Upper lobe of left lung (tissue), 4 donors: ENCODE results near the gene TSKU.

Experiments used
- EP300 ChIP-seq, 4 donors: sonication (generic); formaldehyde crosslinking; IDR thresholded peaks; one replicate each; pipeline ENCODE4 v1.5.1; 2017; ENCODE audit warnings: antibody characterized with exemption in 4 of 4, control low read depth in 2 of 4
- POLR2A ChIP-seq, 4 donors: fragments of 450-650 bp; IDR thresholded peaks; one replicate each; pipeline ENCODE4 v1.5.1; 2016 to 2017; ENCODE audit warnings: antibody characterized with exemption in 4 of 4, mild to moderate bottlenecking in 2 of 4
- TF ChIP-seq, protein P1 (sequence below), 6 experiments: fragments of 450-650 bp in 4 of 6; fragments of 200-600 bp in 2 of 6; sonication (generic) in 2 of 6; IDR thresholded peaks; one replicate each; pipeline ENCODE4 v1.5.1; 2016 to 2019; ENCODE audit warnings: antibody characterized with exemption in 6 of 6

GRCh38 chr11:76835928-76836612 is 52.9 kb downstream of the TSKU start:
- TF ChIP-seq POLR2A (IDR thresholded peaks at IDR 0.05) (no peak), EP300 (IDR thresholded peaks at IDR 0.05) (peak in 2 of 4 donors; percentile 31 to 55)
- TF ChIP-seq, protein P1, sequence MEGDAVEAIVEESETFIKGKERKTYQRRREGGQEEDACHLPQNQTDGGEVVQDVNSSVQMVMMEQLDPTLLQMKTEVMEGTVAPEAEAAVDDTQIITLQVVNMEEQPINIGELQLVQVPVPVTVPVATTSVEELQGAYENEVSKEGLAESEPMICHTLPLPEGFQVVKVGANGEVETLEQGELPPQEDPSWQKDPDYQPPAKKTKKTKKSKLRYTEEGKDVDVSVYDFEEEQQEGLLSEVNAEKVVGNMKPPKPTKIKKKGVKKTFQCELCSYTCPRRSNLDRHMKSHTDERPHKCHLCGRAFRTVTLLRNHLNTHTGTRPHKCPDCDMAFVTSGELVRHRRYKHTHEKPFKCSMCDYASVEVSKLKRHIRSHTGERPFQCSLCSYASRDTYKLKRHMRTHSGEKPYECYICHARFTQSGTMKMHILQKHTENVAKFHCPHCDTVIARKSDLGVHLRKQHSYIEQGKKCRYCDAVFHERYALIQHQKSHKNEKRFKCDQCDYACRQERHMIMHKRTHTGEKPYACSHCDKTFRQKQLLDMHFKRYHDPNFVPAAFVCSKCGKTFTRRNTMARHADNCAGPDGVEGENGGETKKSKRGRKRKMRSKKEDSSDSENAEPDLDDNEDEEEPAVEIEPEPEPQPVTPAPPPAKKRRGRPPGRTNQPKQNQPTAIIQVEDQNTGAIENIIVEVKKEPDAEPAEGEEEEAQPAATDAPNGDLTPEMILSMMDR (IDR thresholded peaks at IDR 0.05) = no peak
